T-helper 1 cell treated with Interleukin-12 subunit alpha and Interleukin-12 subunit beta and Interleukin-4 antibody, amounts not matched to agents 30 ng/mL and 1 ng/mL, for 36 hours (primary cell): Measurements from ENCODE around the gene HES1. TPM values are rescaled to one million over a fixed set of nuclear protein-coding genes. Genes with fewer than 3 reads are reported as not detected.
"Not testable (repeated sequence)": the region's sequence is repeated elsewhere in the genome, so short reads cannot be mapped to it uniquely, and the experiment has no call there.

Experiments used
- intact Hi-C: fragments of 100-400 bp; cut with micrococcal nuclease; formaldehyde crosslinking; loops from one replicate; pipeline ENCODE4 v1.15.1; 2024
- total RNA-seq: library from RNA; stranded (reverse); gene quantifications from 2 replicates; pipeline ENCODE4 v1.2.3, GENCODE V29; 2022

Gene HES1
- total RNA-seq, 1 donor from 2014 or later: 10.8 TPM

GRCh38 chr3:194139071-194139813 is 3.3 kb downstream of the HES1 start:
- intact Hi-C loops: loop anchor here (2.0 to 10.0 kb wide), 4 partner anchors 350 to 1406 kb away; partner anchors contain the start of gene PPP1R2

- intact Hi-C loops: loop anchor here (2.0 to 10.0 kb wide), 5 partner anchors 351 to 1405 kb away; partner anchors contain the start of genes OPA1 and PPP1R2
Observed at GRCh38 chr3:194139814-194140391, 4.0 kb downstream of the HES1 start.

- intact Hi-C loops: loop anchor here (2.0 kb wide), 1 partner anchor 548 kb away; the partner anchor contains the start of gene OPA1
Observed at GRCh38 chr3:194140520-194141414, 4.8 kb downstream of the HES1 start.

GRCh38 chr3:194141415-194142155 is 5.6 kb downstream of the HES1 start:
- intact Hi-C loops: loop anchor here (2.0 kb wide), 2 partner anchors 113 to 549 kb away; partner anchors contain the start of gene OPA1

GRCh38 chr3:194142156-194142910 is 6.4 kb downstream of the HES1 start:
- intact Hi-C loops: loop anchor here (2.0 kb wide), 1 partner anchor 112 kb away; no protein-coding TSS in a partner anchor

- intact Hi-C loops: no loop called here
Observed at GRCh38 chr3:194145702-194146101, 9.8 kb downstream of the HES1 start.

DNA sequence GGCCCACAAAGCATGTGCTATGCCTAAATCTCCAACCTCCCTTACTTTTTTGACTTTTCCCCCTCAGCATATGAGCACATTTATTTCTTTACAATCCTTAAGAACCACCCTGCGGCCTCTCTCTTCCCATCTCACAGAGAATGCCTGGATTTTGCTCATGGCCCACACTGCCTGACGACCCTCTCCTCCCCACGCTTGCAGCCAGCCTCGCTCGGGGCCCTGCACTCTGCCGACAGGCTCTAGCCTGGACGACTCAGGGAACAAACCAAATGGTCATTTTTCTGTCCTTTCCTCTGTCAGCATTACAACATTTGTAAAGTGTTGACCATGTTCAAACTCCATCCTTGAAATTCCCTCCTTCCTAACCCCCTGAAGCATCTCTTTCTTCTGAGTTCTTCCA is 11.7 kb downstream of the HES1 start:
- intact Hi-C loops: no loop called here

DNA sequence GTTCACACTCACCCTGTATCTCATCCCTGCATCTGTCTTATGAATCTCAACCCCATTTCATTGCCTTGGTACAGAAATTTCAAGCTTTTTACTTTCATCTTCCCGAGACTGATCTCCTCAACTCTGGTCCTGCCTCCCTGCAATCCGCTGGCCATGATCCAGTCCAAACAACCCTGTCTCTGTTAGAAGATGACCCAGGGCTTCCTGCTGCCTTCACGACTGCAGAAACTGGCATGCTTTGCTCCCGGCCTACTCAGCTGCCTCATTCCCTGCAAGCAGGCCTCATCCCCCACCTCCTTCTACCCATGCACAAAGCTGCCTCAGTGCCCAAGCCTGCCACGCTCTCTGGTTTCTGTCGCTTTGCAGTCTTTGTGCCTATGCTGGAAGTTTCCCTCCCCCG is 12.4 kb downstream of the HES1 start:
- intact Hi-C loops: no loop called here

- intact Hi-C loops: no loop called here
Observed at GRCh38 chr3:194150252-194150934, 14.4 kb downstream of the HES1 start.

GRCh38 chr3:194150935-194151302 is 15.0 kb downstream of the HES1 start:
- intact Hi-C loops: not testable (repeated sequence)

GRCh38 chr3:194154346-194154745 is 18.4 kb downstream of the HES1 start:
- intact Hi-C loops: no loop called here

GRCh38 chr3:194156095-194156494 is 20.1 kb downstream of the HES1 start:
- intact Hi-C loops: no loop called here

DNA sequence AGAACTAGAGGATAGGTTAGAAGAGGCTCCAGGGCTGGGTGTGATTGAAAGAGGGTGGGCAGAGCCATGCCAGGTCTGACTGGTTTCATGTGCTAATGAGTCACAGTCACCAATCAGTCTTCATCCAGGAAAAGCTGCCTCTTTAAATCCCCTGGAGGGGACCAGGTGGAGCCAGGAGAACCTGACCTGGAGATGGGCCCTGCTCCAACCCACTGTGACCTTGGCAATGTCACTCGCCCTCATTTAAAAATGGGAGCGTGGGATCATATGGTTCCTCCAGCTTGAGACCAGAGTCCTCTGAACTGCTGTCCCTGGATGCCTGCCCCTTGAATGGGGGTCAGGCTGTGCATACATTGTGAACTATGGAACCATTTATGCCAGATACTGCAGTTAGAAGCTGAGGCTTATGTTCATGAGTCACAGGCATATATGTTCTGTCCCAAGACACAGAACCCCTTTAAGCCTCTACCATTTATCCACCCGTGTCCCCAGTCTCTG is 23.0 kb downstream of the HES1 start:
- intact Hi-C loops: no loop called here

DNA sequence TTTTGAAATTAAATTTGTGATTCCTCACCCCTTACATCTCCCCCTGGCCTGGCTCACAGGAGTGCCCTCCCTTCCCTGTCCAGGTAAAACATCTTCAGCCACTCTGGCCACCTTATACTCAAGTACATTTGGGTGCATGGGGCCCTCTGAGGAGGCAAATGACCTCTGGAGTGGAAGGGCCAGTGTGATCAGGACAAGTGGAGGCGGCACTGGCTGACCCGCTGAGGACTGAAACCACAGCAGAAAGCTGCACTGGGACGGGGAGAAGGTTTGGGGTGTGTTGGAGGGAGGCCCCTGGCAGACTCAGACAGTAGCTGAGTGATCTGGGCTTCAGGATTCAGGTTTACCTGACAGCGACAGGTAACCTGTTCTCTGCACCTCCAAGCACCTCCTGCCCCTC is 24.2 kb downstream of the HES1 start:
- intact Hi-C loops: no loop called here

DNA sequence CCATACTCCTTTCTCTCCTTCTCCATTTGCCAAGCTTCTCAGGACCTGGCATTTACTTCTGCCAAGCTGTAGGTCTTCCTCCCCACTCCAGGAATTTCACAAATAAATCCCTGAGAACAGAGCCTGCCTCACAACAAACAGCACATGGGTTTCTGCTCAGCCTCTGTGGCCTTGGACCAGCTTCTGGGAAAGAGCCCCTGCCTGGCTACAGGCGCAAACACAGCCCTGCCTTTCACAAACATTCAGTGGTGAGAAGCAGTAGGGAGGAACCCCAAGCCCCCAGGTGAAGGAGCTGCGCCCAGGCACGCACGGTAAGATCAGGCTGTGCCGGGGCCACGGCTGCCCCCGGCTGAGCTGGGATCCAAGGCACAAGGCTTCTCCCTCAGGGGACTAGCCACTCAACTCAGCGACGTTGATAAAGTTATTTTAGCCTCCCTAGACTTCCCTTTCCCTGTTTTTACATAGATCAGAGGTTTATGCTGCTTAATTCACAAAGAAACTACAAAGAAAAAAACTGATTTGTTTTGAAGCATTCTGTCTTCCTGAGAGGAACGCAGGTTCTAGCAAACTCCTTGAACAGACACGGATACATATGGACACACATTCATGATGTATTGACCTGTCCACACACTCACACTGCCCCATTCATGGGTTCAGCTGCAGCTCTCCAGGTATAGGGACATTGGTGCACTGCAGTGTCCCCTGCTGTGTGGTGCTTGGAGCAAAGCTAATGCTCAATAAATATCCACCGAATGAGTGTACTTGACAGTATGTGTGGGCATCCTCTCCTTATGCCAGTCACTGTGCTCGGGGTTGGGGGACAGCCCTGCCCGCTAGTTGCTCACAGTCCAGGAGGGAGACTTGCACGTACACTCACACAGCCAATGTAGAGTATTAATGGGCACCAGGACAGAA is 25.4 kb downstream of the HES1 start:
- intact Hi-C loops: no loop called here

DNA sequence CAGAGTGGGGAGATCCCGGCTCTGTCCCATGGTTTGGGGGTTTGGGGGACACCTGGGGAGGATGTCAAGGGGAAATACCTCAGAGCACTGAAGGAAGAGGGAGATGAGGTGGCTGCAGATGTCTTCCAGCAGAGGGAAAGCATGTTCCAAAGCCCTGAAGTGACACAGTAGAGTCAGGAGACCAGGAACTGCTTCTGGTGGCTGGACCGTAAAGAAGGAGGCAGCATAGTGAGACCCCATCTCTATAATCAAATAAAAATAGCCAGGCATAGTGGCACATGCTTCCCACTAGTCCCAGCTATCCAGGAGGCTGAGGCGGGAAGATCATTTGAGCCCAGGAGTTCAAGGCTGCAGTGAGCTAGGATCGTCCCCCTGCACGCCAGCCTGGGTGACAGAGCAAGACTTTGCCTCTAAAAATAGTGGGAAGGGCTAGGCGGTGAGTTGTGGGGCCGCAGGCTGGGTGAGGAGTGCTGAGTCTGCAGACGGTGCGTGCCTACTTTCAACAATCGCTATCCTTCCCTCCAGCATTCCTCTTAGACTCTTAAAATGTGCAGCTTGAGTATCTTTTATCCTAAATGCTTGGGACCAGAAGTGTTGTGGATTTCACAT is 26.2 kb downstream of the HES1 start:
- intact Hi-C loops: no loop called here

- intact Hi-C loops: no loop called here
Observed at GRCh38 chr3:194162817-194163584, 27.1 kb downstream of the HES1 start.
